ENCODE measurements around the gene CMSS1.
A peak's percentile ranks its signal among the peaks of the same experiment; 100 is the strongest.

CMSS1 gene

DNA sequence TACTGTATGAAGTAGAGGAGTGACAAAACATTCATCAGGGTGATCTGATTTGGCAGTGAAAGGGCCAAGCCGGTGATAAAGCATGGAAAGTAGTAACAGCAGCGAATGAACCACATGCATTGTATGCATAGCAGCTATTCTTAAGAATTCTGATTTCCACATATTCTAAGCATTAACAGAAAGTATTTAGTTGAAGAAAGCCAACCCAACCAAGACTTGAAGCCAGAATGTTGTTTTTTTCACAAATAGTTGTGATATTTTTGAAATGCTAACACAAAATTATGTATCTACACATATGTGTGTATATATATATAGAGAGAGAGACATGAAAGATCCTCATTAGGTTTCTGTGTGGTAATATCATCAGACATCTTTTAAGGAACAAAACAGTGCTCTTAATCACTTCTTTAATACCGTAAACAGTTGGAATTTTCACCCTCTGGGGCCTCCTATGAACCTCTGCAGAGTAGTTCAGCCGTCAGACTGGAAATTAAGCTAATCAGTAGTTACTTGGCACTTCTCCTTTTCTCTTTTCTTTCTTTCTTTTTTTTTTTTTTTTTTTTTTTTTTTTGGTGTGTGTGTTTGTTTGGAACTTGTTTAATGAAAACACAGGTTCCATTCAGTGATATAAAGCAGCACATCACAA, 139.6 kb downstream of the CMSS1 start:
- no peak overlapping the region for H3K27ac ChIP-seq (ENCODE audit: low read length)
- peaks cover 0 to 14% of the 10 kb centered on the region in 2 donors for H3K4me1 ChIP-seq (ENCODE audit: control insufficient read depth in 1 of 2, insufficient read depth in 2 of 2, low read length in 2 of 2)
- H3K27me3 ChIP-seq (ENCODE audit: low read depth, low read length): no peaks in the 10 kb centered on the region
- H3K4me3 ChIP-seq (ENCODE audit: low read depth in 1 of 2, low read length in 2 of 2): no peak overlapping the region
- H3K9me3 ChIP-seq (ENCODE audit: control insufficient read depth in 1 of 2, low read length in 2 of 2): no peaks in the 10 kb centered on the region
- H3K36me3 ChIP-seq (ENCODE audit: control insufficient read depth in 1 of 2, insufficient read depth in 2 of 2, low read length in 2 of 2): no peaks in the 10 kb centered on the region

DNA sequence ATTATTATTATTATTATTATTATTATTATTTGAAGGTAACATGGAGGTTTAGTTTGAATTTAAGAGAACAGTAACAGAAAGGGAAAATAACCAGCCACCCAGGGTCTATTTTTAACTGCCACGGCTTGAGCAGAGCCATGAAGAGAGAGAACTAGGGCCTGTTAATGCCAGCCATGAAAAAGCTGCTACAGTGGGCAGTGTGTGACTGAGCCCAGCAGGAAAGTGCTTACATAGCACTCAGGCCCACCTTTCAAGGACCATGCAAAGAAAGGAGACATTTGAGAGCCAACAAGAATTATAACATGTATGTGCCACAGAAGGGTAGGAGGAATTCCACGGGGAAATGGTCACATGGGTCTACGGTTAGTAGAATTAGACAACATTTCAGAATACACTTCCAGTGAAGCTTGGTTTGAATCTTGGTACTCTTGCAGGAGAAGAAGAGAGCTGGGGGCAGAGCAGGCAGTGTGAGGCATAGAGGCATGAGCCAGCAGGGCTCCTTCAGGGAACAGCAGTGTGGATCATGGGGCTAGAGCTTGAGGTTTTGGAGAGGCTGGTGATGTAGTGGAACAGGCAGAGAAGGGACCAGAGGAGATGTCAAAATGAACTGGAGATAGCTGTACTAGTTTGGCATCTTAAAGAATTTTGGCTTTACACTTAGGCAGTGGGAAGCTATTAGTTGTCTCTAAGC, 140.7 kb downstream of the CMSS1 start:
- Histone ChIP-seq H3K36me3 (ENCODE audit: control insufficient read depth in 1 of 2, insufficient read depth in 2 of 2, low read length in 2 of 2) (no peaks in the 10 kb centered on the region), H3K27me3 (ENCODE audit: low read depth, low read length) (no peaks in the 10 kb centered on the region), H3K9me3 (ENCODE audit: control insufficient read depth in 1 of 2, low read length in 2 of 2) (no peaks in the 10 kb centered on the region), H3K4me3 (ENCODE audit: low read depth in 1 of 2, low read length in 2 of 2) (no peak overlapping the region), H3K27ac (ENCODE audit: low read length) (no peak overlapping the region), H3K4me1 (ENCODE audit: control insufficient read depth in 1 of 2, insufficient read depth in 2 of 2, low read length in 2 of 2) (peaks cover 0 to 14% of the 10 kb centered on the region in 2 donors)

DNA sequence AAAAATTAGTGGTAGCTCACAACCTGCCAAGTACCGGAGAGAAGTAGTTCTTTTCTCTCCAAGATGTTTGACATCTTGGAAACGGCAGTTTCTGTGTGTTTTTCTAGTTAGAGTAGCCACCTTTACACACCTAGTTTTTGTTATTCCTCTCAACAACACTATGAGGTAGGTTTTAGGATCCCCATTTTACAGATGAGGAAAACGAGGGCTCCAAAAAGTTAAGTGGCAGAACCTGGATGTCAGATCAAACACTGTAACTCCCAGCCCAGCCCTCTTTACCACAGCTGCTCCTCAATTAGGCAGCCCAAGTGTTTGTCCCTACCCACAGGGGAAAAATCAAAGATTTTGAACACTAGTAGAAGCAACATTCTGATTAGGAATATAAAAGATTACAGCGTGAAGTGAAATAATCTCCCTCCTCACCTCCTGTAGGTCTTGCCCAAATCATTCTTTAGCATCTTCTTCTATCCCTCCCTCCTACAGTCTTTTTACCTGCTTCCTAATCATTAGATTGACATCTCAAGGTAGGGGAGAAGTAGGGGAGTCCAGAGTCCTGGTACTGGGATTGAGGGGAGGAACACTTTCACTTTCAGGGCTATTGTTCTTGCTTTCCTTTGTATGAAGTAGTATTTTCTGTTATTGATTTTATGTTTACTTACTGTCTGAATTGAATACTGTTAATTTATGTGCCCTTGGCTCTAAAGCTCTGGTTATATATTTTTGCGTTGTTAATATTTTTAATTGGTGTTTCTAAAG, 142.6 kb downstream of the CMSS1 start:
- Histone ChIP-seq H3K4me1 (ENCODE audit: control insufficient read depth in 1 of 2, insufficient read depth in 2 of 2, low read length in 2 of 2) (peaks cover 0 to 11% of the 10 kb centered on the region in 2 donors), H3K36me3 (ENCODE audit: control insufficient read depth in 1 of 2, insufficient read depth in 2 of 2, low read length in 2 of 2) (no peaks in the 10 kb centered on the region), H3K4me3 (ENCODE audit: low read depth in 1 of 2, low read length in 2 of 2) (peak overlapping the region in 1 of 2 donors; percentile 8), H3K27ac (ENCODE audit: low read length) (peak overlapping the region; percentile 10), H3K9me3 (ENCODE audit: control insufficient read depth in 1 of 2, low read length in 2 of 2) (no peaks in the 10 kb centered on the region), H3K27me3 (ENCODE audit: low read depth, low read length) (no peaks in the 10 kb centered on the region)

DNA sequence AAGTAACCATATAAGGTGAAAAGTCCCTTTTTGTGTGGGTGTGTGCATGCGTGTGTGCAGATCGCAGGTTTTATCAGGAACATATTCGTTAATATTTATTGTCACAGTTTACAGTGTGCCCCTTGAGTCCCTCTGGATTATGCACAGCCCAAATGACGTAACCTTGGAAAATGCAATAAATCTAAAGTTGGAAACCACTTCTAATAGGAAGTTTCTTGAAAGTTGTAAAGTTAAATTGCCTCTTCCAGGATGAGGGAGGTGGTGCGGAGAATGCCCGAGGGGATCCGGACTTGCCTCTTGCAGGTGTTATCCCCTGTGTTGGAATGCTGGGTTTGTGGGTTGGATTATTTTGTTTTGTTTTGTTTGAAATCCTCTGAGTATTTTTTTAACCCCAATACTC, 143.3 kb downstream of the CMSS1 start:
- H3K4me1 ChIP-seq (ENCODE audit: control insufficient read depth in 1 of 2, insufficient read depth in 2 of 2, low read length in 2 of 2): peaks cover 0 to 11% of the 10 kb centered on the region in 2 donors
- no peaks in the 10 kb centered on the region for H3K36me3 ChIP-seq (ENCODE audit: control insufficient read depth in 1 of 2, insufficient read depth in 2 of 2, low read length in 2 of 2)
- no peaks in the 10 kb centered on the region for H3K27me3 ChIP-seq (ENCODE audit: low read depth, low read length)
- H3K27ac ChIP-seq (ENCODE audit: low read length): peak overlapping the region; percentile 10
- peak overlapping the region in 1 of 2 donors; percentile 8 for H3K4me3 ChIP-seq (ENCODE audit: low read depth in 1 of 2, low read length in 2 of 2)
- H3K9me3 ChIP-seq (ENCODE audit: control insufficient read depth in 1 of 2, low read length in 2 of 2): no peaks in the 10 kb centered on the region

DNA sequence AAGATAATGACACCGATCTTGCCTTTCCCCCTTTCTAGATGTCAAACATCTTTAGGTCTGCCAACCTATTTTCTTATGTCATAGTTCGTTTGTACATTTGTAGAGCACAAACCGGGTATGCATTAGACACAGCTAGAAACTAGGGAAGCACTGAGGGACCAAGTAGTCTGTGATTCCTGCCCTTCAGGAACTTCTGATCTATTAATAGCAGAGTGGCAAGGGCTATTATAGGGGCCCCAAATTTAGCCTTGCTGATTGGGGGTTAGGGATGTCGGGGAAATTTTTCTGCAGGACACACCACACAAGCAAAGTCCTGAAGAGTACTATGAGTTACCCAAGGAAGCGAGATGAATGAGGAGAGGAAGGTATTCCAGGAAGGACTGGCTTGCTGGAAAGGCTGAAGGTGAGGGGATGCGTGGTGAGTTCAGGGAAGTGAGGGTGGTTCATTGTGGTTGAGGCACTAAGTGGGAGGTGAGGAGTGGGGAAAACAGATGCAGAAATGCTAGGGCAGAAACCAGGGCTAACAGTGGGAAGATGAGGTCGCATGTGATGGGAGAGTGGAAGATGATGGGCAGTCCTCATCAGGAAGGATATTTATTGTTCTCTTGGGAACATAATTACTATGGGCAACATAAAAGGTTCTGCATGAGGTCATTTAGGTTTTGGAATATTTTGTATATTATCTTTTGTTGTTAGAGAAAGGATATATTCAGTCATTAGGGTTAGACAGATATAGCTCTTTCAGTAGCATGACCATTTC, 144.3 kb downstream of the CMSS1 start:
- H3K27ac ChIP-seq (ENCODE audit: low read length): no peak overlapping the region
- H3K36me3 ChIP-seq (ENCODE audit: control insufficient read depth in 1 of 2, insufficient read depth in 2 of 2, low read length in 2 of 2): no peaks in the 10 kb centered on the region
- H3K4me3 ChIP-seq (ENCODE audit: low read depth in 1 of 2, low read length in 2 of 2): no peak overlapping the region
- H3K9me3 ChIP-seq (ENCODE audit: control insufficient read depth in 1 of 2, low read length in 2 of 2): no peaks in the 10 kb centered on the region
- no peaks in the 10 kb centered on the region for H3K27me3 ChIP-seq (ENCODE audit: low read depth, low read length)
- H3K4me1 ChIP-seq (ENCODE audit: control insufficient read depth in 1 of 2, insufficient read depth in 2 of 2, low read length in 2 of 2): peaks cover 0 to 20% of the 10 kb centered on the region in 2 donors

DNA sequence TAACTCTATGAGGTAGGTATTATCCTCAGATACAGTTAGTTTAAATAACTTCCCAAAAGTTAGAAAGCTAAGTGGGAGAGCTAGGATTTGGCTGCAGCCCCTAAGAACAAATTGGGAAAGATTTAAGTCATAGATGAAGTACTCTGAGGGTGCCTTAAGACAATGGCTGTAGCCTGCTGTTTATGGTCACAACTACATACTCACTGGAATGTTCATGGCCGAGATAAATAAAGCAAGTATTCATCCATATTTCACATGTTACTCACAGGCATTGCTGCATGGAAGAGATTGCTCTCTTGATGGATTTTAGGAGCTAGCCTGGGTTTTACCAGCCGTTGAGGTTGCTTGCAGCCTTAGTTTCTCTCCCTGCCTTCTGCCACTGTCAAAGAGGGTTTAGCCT, 145.0 kb downstream of the CMSS1 start:
- Histone ChIP-seq H3K27me3 (ENCODE audit: low read depth, low read length) (no peaks in the 10 kb centered on the region), H3K4me3 (ENCODE audit: low read depth in 1 of 2, low read length in 2 of 2) (no peak overlapping the region), H3K4me1 (ENCODE audit: control insufficient read depth in 1 of 2, insufficient read depth in 2 of 2, low read length in 2 of 2) (peaks cover 4 to 17% of the 10 kb centered on the region in 2 donors), H3K9me3 (ENCODE audit: control insufficient read depth in 1 of 2, low read length in 2 of 2) (no peaks in the 10 kb centered on the region), H3K27ac (ENCODE audit: low read length) (no peak overlapping the region), H3K36me3 (ENCODE audit: control insufficient read depth in 1 of 2, insufficient read depth in 2 of 2, low read length in 2 of 2) (no peaks in the 10 kb centered on the region)

DNA sequence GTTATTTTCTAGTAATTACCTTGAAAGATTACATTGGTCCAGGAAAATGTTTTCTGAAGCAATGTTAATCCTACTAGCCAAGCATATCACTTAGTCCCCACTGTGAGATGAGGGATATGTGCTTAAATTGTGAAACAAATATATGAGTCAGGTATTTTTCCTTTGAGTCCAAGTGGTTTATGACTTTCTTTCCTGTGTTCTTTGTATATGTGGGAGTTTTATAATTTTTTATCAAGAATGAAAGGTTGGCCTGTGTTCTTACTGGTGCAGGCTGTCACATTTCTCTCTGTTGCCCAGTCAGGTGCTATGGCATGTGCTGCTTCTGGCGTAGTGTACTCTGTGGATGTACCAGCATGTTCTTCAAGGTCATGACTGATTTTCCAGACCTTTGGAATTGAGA, 147.4 kb downstream of the CMSS1 start:
- Histone ChIP-seq H3K36me3 (ENCODE audit: control insufficient read depth in 1 of 2, insufficient read depth in 2 of 2, low read length in 2 of 2) (no peaks in the 10 kb centered on the region), H3K4me3 (ENCODE audit: low read depth in 1 of 2, low read length in 2 of 2) (no peak overlapping the region), H3K27me3 (ENCODE audit: low read depth, low read length) (no peaks in the 10 kb centered on the region), H3K9me3 (ENCODE audit: control insufficient read depth in 1 of 2, low read length in 2 of 2) (no peaks in the 10 kb centered on the region), H3K4me1 (ENCODE audit: control insufficient read depth in 1 of 2, insufficient read depth in 2 of 2, low read length in 2 of 2) (peaks cover 4 to 9% of the 10 kb centered on the region in 2 donors), H3K27ac (ENCODE audit: low read length) (peak overlapping the region; percentile 11)

DNA sequence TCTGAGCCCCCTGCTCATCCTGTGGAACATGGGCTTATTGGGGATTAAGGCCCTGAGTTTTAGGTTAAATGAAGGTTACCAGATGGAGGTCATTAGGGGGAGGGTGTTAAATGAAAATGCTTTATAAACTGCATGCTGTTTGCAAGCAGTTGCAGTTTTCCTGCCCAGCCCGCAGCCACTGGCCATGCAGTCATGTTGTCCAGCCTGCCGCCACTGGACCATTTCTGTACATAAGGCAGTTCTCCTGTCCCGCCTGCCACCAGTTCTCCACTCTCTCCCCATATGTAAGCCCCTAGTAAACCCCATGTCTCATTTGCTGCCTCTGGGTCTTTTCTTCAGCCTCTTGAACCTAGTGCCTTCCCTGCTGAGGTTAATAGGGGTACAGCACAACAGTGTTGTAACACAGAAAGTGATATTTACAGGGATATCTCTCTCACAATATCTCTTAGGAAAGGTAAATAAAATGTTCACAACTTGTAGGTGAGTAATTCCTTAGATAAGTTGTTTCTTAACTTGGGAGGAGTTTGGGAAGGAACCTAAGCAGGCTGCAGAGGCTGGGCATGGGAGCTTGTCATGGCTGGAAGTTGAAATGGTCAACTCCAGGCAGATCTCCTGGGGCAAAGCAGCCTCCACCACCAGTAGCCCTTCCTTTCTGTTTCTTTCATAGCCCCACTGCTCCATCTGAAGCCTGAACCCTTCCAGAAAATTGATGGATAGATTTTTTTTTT, 148.2 kb downstream of the CMSS1 start:
- H3K27ac ChIP-seq (ENCODE audit: low read length): peak overlapping the region; percentile 43
- no peaks in the 10 kb centered on the region for H3K9me3 ChIP-seq (ENCODE audit: control insufficient read depth in 1 of 2, low read length in 2 of 2)
- H3K4me3 ChIP-seq (ENCODE audit: low read depth in 1 of 2, low read length in 2 of 2): no peak overlapping the region
- no peaks in the 10 kb centered on the region for H3K27me3 ChIP-seq (ENCODE audit: low read depth, low read length)
- H3K36me3 ChIP-seq (ENCODE audit: control insufficient read depth in 1 of 2, insufficient read depth in 2 of 2, low read length in 2 of 2): no peaks in the 10 kb centered on the region
- H3K4me1 ChIP-seq (ENCODE audit: control insufficient read depth in 1 of 2, insufficient read depth in 2 of 2, low read length in 2 of 2): peaks cover 4 to 9% of the 10 kb centered on the region in 2 donors

DNA sequence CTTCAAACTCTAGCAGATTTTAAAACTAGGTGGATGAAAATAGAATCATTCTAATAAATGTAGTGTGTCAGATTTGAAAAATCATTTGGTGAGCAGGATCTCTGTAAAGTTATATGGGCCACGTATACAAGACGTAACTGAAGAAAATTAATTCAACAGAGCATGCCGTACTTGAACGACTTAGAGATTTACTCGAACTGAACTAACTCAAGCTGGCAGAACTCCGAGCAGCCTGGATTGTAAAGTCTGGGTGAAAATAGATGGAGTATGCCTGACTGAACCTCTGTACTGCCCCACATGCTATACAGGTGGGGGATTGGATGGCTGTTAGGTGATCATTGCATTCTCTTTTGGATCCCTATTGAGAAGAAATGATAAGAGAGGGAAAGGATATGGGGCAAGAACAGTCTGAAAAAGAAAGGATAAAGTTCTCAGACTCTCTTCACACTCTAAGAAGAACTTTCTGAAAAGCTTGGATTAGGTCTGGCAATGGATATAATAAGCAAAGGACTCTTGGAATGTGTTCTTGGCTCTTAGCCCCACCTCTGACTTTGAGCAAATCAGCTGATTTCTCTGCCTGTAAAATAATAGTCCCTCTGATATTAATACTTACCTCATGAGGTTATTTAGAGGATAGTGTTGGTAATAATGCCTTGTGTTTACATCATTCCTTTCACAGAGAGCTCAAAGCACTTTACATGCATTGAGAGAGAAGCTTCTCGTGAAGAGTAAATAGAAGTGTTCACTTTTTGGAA, 149.2 kb downstream of the CMSS1 start:
- Histone ChIP-seq H3K27ac (ENCODE audit: low read length) (peak overlapping the region; percentile 43), H3K4me3 (ENCODE audit: low read depth in 1 of 2, low read length in 2 of 2) (no peak overlapping the region), H3K36me3 (ENCODE audit: control insufficient read depth in 1 of 2, insufficient read depth in 2 of 2, low read length in 2 of 2) (no peaks in the 10 kb centered on the region), H3K4me1 (ENCODE audit: control insufficient read depth in 1 of 2, insufficient read depth in 2 of 2, low read length in 2 of 2) (peaks cover 4 to 9% of the 10 kb centered on the region in 2 donors), H3K9me3 (ENCODE audit: control insufficient read depth in 1 of 2, low read length in 2 of 2) (no peaks in the 10 kb centered on the region), H3K27me3 (ENCODE audit: low read depth, low read length) (no peaks in the 10 kb centered on the region)

DNA sequence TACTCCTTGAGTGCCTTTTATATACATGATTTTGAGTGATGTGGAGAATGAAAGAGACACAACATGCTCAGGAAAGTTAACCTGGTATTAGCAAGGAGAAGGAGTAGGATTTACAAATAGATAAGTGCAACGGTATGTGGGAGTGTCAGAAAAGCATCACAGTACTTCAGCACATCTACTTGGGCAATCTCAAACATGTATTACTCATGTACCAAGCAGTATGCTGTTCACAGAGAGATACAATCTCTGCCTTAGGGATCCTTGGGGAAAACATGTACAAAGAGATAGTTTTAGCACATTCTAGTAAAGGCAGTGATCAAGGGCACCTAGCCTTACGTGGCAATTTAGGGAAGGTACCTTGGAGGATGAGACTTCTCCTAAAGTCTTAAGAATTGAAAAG, 150.1 kb downstream of the CMSS1 start:
- H3K27ac ChIP-seq (ENCODE audit: low read length): no peak overlapping the region
- no peaks in the 10 kb centered on the region for H3K9me3 ChIP-seq (ENCODE audit: control insufficient read depth in 1 of 2, low read length in 2 of 2)
- no peaks in the 10 kb centered on the region for H3K36me3 ChIP-seq (ENCODE audit: control insufficient read depth in 1 of 2, insufficient read depth in 2 of 2, low read length in 2 of 2)
- no peak overlapping the region for H3K4me3 ChIP-seq (ENCODE audit: low read depth in 1 of 2, low read length in 2 of 2)
- H3K4me1 ChIP-seq (ENCODE audit: control insufficient read depth in 1 of 2, insufficient read depth in 2 of 2, low read length in 2 of 2): peaks cover 4 to 9% of the 10 kb centered on the region in 2 donors
- H3K27me3 ChIP-seq (ENCODE audit: low read depth, low read length): no peaks in the 10 kb centered on the region
